Endodermal cell (in vitro differentiated cells): Measurements from ENCODE around the gene MFSD2B. TPM values are rescaled to one million over a fixed set of nuclear protein-coding genes. Genes with fewer than 3 reads are reported as not detected.
A peak's percentile ranks its signal among the peaks of the same experiment; 100 is the strongest.

Source experiments
- DNase-seq: peaks from one replicate; pipeline ENCODE4 v3.0.0-alpha.2; 2017
- H3K27ac ChIP-seq: 2 replicates; pipeline ENCODE4 v1.5.1; 2013; ENCODE audit warnings: mild to moderate bottlenecking, low read depth, low read length, moderate library complexity
- H3K27me3 ChIP-seq: 2 replicates; pipeline ENCODE4 v1.6.1; 2013; ENCODE audit warnings: mild to moderate bottlenecking, low read length, moderate library complexity; ENCODE audit not compliant: insufficient read depth, control insufficient read depth, poor library complexity, severe bottlenecking
- H3K36me3 ChIP-seq: 2 replicates; pipeline ENCODE4 v1.7.0; 2013; ENCODE audit warnings: mild to moderate bottlenecking, low read length, moderate library complexity; ENCODE audit not compliant: control insufficient read depth, insufficient read depth
- H3K4me1 ChIP-seq: one replicate; pipeline ENCODE4 v1.7.0; 2013; ENCODE audit warnings: low read length; ENCODE audit not compliant: control insufficient read depth, insufficient read depth
- H3K4me3 ChIP-seq: 2 replicates; pipeline ENCODE4 v1.5.1; 2013; ENCODE audit warnings: mild to moderate bottlenecking, low read length, moderate library complexity
- H3K9ac ChIP-seq: 2 replicates; pipeline ENCODE4 v1.6.1; 2013; ENCODE audit warnings: mild to moderate bottlenecking, low read length, moderate library complexity; ENCODE audit not compliant: poor library complexity, severe bottlenecking; ENCODE audit errors: extremely low read depth
- H3K9me3 ChIP-seq: 2 replicates; pipeline ENCODE4 v1.6.1; 2013; ENCODE audit warnings: mild to moderate bottlenecking, low read length, moderate library complexity; ENCODE audit not compliant: control insufficient read depth
- H3K27ac Mint-ChIP-seq: 2 replicates; pipeline ENCODE4 v1.8.0; 2020; ENCODE audit warnings: mixed read lengths
- H3K27me3 Mint-ChIP-seq: 2 replicates; pipeline ENCODE4 v1.8.0; 2021; ENCODE audit warnings: mild to moderate bottlenecking, mixed read lengths; ENCODE audit not compliant: insufficient read depth
- H3K36me3 Mint-ChIP-seq: 2 replicates; pipeline ENCODE4 v1.8.0; 2020; ENCODE audit warnings: low read depth, mixed read lengths
- H3K4me1 Mint-ChIP-seq: 2 replicates; pipeline ENCODE4 v1.8.0; 2020; ENCODE audit warnings: mixed read lengths
- H3K4me3 Mint-ChIP-seq: 2 replicates; pipeline ENCODE4 v1.8.0; 2020; ENCODE audit warnings: mild to moderate bottlenecking, moderate library complexity, mixed read lengths
- H3K9me3 Mint-ChIP-seq: 2 replicates; pipeline ENCODE4 v1.8.0; 2020; ENCODE audit warnings: mild to moderate bottlenecking, mixed read lengths
- CTCF ChIP-seq: fragments of 200-600 bp; sonication (generic); conservative IDR thresholded peaks from 2 replicates; pipeline ENCODE4 v1.5.0; 2021; ENCODE audit warnings: antibody characterized with exemption, mild to moderate bottlenecking
- WGBS, 2 experiments: methylation state at CpG; one replicate each; pipeline versions ENCODE4 v1.1.5 to v1.1.7; 2013; ENCODE audit warnings: missing lambda C conversion rate in 2 of 2, mixed read lengths in 1 of 2; ENCODE audit not compliant: insufficient coverage in 1 of 2, insufficient read length in 1 of 2; 5-methylcytosine and 5-hydroxymethylcytosine counted together
- total RNA-seq, 2 donors: library from RNA; stranded (reverse); fragmentation: NEBNext Ultra II Directional in 1 of 2; extraction: Animal tissue kit (Norgen Biotek cat#: 25700) in 1 of 2; gene quantifications; 2 replicates in 1 of 2; 3 replicates in 1 of 2; pipeline ENCODE4 v1.2.1, GENCODE V29; 2021

The MFSD2B gene
- total RNA-seq, 2 donors from 2014 or later = 0.91 to 1.0 TPM

- Mint-ChIP-seq H3K9me3 (no peaks in the 10 kb centered on the region), H3K36me3 (peaks cover 4% of the 10 kb centered on the region), H3K4me1 (peaks cover 11% of the 10 kb centered on the region), H3K27me3 (peaks cover 2% of the 10 kb centered on the region), H3K27ac (peak within 1 kb of the TSS; percentile 96), H3K4me3 (peak within 1 kb of the TSS; percentile 98)
- WGBS, 2 experiments = 0% methylated on average over 27 to 38 of the region's 38 CpGs
- Histone ChIP-seq H3K4me1 (no peaks in the 10 kb centered on the region), H3K27ac (no peak within 1 kb of the TSS), H3K9me3 (no peaks in the 10 kb centered on the region), H3K4me3 (peak within 1 kb of the TSS; percentile 89), H3K36me3 (no peaks in the 10 kb centered on the region), H3K27me3 (no peaks in the 10 kb centered on the region), H3K9ac (peak within 1 kb of the TSS; percentile 44)
- TF ChIP-seq CTCF = no peak
- DNase-seq = peak; percentile 98
Observed at GRCh38 chr2:24046930-24047702, 37.2 kb downstream of the MFSD2B start, which contains the start of gene WDCP. TSS of gene WDCP (minus strand) at chr2:24047391. CDS start at chr2:24039494, 7,897 bp downstream.

- TF ChIP-seq CTCF = no peak
- Histone ChIP-seq H3K27me3 (no peaks in the 10 kb centered on the region), H3K4me1 (no peaks in the 10 kb centered on the region), H3K36me3 (no peaks in the 10 kb centered on the region), H3K9me3 (no peaks in the 10 kb centered on the region), H3K27ac (no peak overlapping the region), H3K9ac (no peak overlapping the region), H3K4me3 (peak overlapping the region; percentile 35)
- Mint-ChIP-seq H3K36me3 (peaks cover 4% of the 10 kb centered on the region), H3K27me3 (peaks cover 2% of the 10 kb centered on the region), H3K9me3 (no peaks in the 10 kb centered on the region), H3K4me1 (peaks cover 11% of the 10 kb centered on the region), H3K27ac (peak overlapping the region; percentile 8), H3K4me3 (peak overlapping the region; percentile 98)
- WGBS, 2 experiments = 68 to 69% methylated on average over 7 to 8 of the region's 8 CpGs
- no peak for DNase-seq
Observed at GRCh38 chr2:24047703-24048033, 37.8 kb downstream of the MFSD2B start.

- H3K9ac ChIP-seq = no peak overlapping the region
- WGBS, 2 experiments = 81 to 88% methylated on average over 10 to 23 of the region's 23 CpGs
- H3K4me3 Mint-ChIP-seq = no peak overlapping the region
- H3K9me3 Mint-ChIP-seq = no peaks in the 10 kb centered on the region
- H3K36me3 ChIP-seq = no peaks in the 10 kb centered on the region
- no peak overlapping the region for H3K27ac Mint-ChIP-seq
- H3K36me3 Mint-ChIP-seq = no peaks in the 10 kb centered on the region
- no peaks in the 10 kb centered on the region for H3K9me3 ChIP-seq
- H3K27ac ChIP-seq = no peak overlapping the region
- no peak for DNase-seq
- H3K27me3 ChIP-seq = no peaks in the 10 kb centered on the region
- H3K27me3 Mint-ChIP-seq = peaks cover 2% of the 10 kb centered on the region
- peak overlapping the region; percentile 83 for H3K4me3 ChIP-seq
- TF ChIP-seq CTCF = no peak
- H3K4me1 ChIP-seq = no peaks in the 10 kb centered on the region
- peaks cover 11% of the 10 kb centered on the region for H3K4me1 Mint-ChIP-seq
Observed at GRCh38 chr2:24048769-24049484, 39.0 kb downstream of the MFSD2B start.
